ENCODE measurements around the gene RAF1.

DNA sequence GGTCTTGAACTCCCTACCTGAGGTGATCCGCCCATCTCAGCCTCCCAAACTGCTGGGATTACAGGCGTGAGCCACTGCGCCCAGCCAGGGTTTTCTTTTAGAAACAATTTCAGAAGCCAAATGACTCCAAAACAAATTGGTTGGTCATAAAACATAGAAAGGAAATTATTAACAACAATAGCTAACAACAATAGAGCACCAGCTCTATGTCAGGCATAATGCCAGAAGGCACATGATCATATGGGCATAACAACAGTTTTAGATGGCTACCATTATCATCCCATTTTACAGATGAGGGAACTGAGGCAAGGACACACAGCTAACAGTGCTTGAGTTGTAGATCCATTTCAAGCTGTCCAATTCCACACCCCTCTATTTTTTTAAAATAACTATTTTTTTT lies 22.2 kb upstream of the RAF1 start:
- no peak for TF ChIP-seq FOXP2 (optimal IDR thresholded peaks at IDR 0.05; ENCODE audit: borderline replicate concordance, extremely low read depth, extremely low read length, insufficient read depth)
- TF ChIP-seq POLR2AphosphoS5 (IDR thresholded peaks at IDR 0.05; ENCODE audit: low read depth, low read length): no peak
- no peak for TF ChIP-seq SIN3A (IDR thresholded peaks at IDR 0.05; ENCODE audit: borderline replicate concordance, insufficient read depth, low read length)
- no peak for TF ChIP-seq TAF1 (IDR thresholded peaks at IDR 0.05; ENCODE audit: borderline replicate concordance, insufficient read depth, low read length)
